Measurements from ENCODE around the gene RHOF.
A peak's percentile ranks its signal among the peaks of the same experiment; 100 is the strongest.

The RHOF gene

DNA sequence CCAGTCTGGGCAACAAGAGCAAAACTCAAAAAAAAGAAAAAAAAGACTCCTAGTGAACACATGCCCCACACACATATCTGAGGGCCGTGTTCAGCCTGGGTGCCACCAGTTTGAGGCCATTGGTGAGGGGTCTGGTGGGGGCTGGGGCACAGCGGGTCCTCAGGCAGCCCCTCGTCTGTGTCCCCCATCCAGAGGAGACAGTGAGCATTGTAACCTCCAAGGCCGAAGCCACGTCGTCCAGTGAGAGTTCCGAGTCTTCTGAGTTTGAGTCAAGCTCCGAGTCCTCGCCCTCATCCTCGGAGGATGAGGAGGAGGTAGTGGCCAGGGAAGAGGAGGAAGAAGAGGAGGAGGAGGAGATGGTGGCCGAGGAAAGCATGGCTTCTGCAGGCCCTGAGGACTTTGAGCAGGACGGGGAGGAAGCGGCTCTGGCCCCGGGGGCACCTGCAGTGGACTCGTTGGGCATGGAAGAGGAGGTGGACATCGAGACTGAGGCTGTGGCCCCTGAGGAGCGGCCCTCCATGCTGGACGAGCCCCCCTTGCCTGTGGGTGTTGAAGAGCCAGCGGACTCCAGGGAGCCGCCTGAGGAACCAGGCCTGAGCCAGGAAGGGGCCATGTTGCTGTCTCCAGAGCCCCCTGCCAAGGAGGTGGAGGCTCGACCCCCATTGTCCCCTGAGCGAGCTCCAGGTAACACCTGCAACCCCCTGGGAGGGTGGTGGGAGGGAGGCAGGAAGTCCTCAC is 25.9 kb upstream of the RHOF start:
- DNase-seq (ENCODE audit: low spot score): no peak

DNA sequence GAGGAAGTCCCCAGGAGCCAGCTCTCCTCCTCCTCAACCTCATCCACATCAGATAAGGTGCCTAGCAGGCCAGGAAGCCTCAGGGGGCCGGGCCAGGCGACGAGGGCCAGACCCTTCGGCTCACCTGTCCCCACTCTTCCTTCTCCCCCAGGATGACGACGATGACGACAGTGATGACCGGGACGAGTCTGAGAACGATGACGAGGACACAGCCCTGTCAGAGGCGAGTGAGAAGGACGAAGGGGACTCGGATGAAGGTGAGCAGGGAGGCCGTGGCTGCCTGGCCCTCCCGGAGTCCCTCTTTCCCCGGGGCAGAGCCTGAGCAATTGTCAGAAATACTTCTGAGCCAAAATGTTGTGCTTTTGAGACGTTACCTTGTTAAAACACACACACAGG is 24.2 kb upstream of the RHOF start:
- no peak for DNase-seq (ENCODE audit: low spot score)

DNA sequence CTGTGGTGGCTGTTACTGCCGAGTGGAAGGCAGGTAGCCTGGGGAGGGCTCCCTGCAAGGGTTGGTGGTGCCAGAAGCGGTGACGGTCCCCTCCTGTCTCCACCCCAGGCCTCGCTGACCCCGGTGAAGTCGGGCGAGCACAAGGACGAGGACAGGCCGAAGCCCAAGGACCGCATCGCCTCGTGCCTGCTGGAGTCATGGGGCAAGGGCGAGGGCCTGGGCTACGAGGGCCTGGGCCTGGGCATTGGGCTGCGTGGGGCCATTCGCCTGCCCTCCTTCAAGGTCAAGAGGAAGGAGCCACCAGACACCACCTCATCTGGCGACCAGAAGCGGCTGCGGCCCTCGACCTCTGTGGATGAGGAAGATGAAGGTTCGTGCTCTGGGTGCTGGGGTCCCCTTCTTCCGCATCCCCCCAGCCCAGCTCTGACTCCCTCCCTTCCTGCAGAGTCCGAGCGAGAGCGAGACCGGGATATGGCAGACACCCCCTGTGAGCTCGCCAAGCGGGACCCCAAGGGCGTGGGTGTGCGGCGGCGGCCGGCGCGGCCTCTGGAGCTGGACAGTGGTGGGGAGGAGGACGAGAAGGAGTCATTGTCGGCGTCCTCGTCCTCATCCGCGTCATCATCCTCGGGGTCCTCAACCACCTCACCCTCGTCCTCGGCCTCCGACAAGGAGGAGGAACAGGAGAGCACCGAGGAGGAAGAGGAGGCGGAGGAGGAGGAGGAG is 23.6 kb upstream of the RHOF start:
- DNase-seq (ENCODE audit: low spot score): no peak

DNA sequence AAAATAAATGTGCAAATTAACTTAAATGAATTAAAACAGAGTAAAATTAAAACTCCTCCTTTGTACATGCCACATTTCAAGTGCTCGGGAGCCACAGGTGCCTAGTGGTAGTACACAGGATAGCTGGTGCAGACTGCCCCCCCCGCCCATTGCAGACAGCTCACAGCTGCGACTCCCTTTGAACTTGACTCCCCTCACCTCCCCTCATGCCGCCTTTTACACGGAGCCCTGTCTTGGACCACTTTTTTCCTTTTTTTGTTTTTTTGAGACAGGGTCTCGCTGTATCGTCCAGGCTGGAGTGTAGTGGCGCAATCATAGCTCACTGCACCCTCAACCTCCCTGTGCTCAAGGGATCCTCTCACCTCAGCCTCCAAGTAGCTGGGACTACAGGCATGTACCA is 21.8 kb upstream of the RHOF start:
- DNase-seq (ENCODE audit: low spot score): no peak

DNA sequence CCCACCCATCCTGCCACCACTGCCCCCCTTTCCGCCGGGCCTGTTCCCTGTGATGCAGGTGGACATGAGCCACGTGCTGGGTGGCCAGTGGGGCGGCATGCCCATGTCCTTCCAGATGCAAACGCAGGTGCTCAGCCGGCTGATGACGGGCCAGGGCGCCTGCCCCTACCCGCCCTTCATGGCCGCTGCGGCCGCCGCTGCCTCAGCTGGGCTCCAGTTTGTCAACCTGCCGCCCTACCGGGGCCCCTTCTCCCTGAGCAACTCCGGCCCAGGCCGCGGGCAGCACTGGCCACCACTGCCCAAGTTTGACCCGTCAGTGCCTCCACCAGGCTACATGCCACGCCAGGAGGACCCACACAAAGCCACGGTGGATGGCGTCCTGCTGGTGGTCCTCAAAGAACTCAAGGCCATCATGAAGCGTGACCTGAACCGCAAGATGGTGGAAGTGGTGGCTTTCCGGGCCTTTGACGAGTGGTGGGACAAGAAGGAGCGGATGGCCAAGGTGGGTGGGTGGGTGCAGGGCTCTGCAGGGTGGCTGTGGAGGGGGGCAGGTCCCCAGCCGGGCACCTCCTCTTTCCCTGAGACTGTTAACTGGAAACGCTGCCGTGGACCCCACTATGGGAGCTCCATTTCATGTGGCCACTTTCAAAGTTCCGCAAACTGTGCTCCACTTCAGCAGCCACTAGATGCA is 21.1 kb upstream of the RHOF start:
- DNase-seq (ENCODE audit: low spot score): no peak

DNA sequence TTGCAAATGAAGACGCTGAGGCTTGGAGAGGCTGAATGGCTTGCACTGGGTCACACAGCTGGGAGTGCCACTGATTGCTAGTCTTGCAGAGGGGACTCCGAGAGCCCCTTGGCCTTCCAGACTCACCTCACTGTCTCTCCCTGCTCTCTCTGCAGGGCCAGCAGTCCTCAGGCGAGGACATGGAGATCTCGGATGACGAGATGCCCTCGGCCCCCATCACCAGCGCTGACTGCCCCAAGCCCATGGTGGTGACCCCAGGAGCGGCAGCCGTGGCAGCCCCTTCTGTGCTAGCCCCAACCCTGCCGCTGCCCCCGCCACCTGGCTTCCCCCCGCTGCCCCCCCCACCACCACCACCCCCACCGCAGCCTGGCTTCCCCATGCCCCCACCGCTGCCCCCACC is 20.5 kb upstream of the RHOF start:
- no peak for DNase-seq (ENCODE audit: low spot score)

DNA sequence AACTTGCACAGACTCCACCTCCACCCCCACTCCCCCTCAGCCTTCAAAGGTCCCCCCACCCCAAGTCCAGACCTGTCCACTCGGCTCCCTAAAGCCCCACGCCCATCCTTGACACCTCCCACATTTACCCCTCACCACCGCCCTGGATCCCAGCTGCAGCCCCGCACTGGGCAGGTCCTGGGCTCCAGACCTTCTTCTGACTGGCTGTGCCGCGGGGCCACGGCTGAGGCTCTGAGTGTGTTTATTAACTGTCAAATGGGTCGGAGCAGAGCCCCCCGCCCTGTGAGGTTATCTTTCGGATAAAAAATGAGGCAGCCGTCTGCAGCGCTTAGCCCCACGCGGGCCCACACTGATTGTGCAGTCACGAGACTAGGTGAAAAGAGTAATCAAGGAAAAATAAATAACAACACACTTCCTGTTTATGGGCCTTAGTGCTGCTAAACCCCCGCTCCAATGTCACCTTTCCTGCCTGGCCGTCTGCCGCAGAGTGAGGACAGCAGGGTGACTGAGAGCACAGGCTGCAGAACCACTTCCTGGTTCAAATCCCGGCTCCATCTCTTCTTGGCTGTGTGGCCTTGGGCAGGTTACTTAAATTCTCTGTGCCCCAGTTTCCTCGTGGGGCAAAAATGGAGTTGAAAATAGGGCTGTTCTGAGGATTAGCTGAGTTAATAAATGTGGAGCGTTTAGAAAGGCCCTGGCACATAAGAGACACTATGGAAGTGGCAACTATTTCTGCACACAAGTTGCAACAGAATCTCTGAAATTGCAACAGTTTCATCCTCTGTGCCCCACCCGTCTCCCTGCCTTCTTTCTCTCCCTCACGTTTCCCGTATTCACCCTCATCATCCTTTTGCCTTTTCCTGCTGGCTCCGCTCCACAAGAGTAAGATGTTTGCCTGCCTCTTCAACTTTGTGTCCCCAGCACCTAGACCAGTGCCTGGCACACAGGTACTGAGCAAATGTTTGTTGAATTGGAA is 19.7 kb upstream of the RHOF start:
- no peak for DNase-seq (ENCODE audit: low spot score)

DNA sequence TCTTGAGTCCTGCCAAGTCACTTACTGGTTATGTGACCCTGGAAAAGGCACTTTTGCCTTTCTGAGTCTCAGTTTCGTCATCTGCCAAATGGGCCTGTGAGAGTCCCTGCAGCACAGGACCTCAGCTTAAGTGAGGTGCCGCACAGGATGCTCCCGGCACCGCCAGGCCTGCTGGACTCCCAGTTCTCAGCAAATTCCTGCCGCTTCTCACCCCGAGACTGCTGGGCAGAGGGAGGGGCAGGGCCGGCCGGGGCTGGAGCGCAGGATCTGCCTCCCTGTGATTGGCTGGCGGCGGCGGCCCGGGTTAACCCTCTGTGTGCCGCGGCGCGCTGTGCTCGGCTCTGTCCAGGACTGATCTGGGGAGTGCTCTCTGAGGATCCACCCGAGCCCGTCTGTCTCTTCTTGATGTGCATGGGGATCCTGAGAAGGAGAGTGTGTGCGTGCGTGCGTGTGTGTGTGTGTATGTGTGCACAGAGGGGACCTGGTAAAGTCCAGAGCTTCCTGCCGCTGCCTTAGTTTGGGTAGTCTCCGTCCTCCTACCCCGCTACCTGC is 18.9 kb upstream of the RHOF start:
- DNase-seq (ENCODE audit: low spot score): no peak

DNA sequence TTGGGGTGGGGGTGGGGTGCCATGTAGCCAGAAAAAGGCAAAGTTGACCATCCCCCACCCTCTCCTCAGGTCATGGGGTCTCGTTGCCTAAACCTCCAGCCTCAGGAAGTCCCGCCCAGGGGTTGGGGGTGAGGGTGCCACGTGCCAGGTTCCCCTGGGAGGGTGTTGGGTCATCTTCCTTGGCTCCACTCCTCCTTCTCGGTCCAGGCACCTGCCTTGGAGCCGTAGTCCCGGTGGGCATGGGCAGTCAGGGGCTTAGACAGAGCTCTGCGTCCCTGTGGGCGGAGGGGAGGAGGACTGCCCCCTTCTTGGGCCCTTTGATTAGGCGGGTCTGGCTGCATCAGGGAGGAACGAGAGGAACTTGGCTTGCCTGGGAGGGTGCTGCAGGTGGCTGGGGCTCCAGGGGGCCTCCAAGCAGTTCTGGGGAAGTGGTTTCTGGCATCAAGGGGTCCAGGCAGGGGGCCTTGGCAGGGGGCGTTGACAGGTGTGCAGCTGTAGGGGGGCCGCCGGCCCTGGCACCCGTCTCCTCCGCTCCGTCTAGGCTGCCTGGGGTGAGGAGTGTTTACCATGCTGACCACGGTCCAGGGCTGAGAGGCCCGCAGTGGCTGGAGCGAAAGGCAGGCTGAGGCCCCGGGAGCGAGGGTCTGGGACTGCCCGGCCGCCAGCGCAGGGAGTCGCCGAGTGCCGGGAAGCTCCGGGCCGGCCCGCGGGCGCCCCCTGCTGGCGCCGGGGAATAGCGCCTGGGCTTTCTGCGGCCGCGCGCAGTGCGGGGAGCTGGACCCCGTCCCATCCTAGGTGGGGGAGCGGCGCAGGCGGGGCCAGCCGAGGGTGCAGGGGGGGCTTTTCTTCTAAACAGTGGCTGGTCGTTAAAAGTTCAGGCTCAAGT is 18.2 kb upstream of the RHOF start:
- peak; percentile 59 for DNase-seq (ENCODE audit: low spot score)

DNA sequence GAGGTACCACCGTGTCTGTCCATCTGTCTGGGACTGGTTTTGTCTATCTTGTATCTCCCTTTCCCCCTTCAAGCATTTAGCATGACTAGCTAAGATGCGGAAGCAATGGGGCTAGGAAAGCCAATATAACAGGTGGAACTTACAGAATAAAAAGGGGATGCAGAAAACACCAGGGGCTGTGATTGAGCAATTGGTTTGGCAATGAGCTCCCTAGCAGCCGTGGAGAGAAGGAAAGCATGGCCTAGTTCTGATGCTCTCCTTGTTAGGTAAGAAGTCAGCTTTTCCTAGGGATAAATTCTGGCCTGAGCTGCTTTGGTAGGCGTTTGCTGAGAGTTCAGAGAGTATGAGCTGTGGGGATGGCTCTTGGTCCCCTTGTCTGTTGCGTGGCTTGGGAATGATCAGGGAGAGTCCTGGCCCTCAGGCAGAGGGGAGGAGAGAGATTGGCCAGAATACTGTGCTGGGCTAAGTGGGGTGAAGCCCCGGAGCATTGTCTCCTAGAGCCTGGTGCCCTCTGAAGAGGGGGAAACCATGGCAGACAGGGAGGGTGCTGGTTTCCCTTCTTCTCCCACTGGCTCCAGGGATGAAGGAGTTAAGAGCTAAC is 17.4 kb upstream of the RHOF start:
- DNase-seq (ENCODE audit: low spot score): no peak

DNA sequence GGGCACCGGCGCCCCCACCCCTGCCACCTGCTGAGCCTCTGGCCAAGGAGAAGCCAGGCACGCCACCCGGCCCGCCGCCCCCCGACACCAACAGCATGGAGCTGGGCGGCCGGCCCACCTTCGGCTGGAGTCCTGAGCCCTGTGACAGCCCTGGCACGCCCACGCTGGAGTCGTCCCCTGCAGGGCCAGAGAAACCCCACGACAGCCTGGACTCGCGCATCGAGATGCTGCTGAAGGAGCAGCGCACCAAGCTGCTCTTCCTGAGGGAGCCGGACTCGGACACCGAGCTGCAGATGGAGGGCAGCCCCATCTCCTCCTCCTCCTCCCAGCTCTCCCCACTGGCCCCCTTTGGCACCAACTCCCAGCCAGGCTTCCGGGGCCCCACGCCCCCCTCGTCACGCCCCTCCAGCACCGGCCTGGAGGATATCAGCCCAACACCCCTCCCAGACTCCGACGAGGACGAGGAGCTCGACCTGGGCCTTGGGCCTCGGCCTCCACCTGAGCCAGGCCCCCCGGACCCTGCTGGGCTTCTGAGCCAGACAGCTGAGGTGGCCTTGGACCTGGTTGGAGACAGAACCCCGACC is 16.8 kb upstream of the RHOF start:
- no peak for DNase-seq (ENCODE audit: low spot score)

DNA sequence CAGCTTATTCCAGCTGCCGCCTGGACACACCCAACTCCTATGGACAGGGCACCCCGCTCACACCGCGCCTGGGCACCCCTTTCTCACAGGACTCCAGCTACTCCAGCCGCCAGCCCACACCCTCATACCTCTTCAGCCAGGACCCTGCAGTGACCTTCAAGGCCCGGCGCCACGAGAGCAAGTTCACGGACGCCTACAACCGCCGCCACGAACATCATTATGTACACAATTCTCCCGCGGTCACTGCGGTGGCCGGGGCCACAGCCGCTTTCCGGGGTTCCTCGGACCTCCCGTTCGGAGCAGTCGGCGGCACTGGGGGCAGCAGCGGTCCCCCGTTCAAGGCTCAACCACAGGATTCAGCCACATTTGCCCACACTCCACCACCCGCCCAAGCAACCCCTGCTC is 16.2 kb upstream of the RHOF start:
- DNase-seq (ENCODE audit: low spot score): no peak

DNA sequence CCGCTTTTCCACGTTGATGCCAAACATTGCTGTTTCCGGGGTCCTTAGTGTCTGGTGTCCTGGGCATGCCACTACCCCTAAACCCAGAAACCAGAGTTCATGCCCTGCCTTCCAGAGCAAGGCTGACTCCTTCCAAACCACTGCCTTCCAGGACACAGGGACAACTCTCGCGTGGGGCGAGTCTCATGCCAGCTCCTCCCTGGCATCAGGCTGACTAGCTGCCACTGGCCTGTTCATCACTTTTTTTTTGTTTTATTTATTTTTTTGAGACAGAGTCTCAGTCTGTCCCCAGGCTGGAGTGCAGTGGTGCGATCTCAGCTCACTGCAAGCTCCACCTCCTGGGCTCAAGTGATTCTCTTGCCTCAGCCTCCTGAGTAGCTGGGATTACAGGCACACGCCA is 15.1 kb upstream of the RHOF start:
- no peak for DNase-seq (ENCODE audit: low spot score)

DNA sequence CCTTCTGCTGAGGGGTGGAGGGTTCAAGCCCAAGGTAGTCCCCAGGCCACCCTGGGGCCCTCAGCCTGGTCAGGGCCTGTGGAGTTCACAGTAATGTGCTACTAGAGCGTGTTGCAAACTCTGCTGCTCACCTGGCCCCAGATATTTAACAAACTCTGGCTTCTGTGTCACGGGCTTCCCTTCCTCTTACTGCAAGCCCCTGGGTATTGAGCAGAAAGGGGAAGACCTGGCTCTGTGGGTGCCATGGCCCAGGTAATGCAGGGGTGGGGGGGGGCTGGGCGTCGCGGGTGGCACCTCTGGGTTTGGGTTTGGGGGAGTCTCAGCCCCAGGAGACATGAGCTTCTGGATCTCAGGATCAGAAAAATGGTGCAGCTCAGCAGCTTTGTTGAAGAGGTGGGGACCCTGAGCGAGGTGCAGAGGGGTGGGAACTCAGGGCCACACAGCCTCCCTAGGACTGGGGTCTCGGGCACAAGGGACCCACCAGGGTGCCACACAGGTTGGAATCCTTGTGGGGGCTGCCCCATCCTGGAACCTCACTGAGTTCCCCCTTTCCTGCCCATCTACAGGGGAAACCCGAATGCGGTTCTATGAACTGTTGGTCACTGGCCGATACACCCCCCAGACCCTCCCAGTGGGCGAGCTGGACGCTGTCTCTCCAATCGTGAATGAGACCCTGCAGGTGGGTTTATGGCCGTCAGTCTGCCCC is 14.3 kb upstream of the RHOF start:
- no peak for DNase-seq (ENCODE audit: low spot score)

DNA sequence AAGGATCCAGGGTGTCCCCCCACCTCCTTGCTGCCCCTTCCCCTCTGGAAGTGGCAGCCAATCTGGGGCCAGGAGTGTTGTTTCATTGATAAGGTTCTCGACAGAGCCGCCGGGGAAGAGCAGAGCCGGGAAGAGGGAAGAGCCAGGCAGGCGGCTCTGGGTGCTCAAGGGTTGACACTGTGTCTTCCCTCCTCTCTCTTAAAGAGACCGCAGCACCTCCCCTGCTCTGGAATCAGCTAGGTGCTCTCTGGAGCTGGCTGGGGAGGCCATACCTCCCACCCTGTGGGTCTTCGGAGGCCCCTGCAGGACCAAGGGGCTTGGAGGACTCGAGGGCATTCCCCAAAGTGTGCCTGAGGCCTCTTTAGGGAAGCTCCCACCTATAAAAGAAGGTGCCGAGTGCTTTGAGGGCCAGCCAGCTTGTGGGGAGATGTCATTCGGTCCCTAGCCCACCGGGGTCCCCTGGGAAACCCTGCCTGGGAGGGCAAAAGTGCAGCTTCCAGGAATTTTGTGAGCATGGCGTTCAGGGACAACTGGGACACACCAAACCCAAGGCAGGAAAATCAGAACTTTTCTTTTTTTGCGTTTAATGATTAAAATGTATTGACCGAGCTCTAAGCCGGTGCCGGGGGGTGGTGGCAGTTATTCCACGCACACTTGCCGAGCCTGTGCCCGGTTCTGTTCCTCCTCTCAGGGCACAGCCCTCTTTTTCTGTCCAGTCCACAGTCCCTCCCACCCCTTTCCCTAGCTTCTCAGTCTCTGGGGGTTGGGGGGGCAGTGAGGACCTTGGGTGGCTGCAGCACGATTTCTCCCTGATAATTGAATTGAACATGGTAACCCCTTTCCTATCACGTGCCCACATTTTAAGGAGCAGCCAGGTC is 13.3 kb upstream of the RHOF start:
- DNase-seq (ENCODE audit: low spot score): no peak

DNA sequence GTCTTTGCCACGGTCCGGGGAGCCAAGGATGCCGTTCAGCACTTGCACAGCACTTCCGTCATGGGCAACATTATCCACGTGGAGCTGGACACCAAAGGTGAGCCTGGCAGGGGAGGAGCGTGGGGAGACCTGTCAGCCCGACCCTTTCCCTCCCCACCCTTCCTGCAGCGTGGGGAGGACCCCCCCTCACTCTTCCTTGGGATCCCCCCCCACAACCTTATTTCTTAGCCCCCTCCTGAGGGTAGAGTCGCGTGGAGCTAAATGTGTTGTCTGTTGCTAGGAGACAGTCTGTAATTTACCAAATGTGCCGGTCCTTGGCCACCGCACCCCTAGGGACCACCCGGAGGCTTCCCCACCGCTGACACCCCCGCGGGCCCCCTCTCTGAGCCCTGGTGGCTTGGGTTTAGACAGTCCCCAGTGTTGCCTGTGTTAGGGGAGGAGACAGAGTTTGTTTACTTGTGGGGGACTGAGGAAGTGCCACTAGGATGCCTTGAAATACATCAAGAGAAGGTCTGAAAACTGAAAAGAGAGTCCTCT is 12.6 kb upstream of the RHOF start:
- DNase-seq (ENCODE audit: low spot score): no peak

DNA sequence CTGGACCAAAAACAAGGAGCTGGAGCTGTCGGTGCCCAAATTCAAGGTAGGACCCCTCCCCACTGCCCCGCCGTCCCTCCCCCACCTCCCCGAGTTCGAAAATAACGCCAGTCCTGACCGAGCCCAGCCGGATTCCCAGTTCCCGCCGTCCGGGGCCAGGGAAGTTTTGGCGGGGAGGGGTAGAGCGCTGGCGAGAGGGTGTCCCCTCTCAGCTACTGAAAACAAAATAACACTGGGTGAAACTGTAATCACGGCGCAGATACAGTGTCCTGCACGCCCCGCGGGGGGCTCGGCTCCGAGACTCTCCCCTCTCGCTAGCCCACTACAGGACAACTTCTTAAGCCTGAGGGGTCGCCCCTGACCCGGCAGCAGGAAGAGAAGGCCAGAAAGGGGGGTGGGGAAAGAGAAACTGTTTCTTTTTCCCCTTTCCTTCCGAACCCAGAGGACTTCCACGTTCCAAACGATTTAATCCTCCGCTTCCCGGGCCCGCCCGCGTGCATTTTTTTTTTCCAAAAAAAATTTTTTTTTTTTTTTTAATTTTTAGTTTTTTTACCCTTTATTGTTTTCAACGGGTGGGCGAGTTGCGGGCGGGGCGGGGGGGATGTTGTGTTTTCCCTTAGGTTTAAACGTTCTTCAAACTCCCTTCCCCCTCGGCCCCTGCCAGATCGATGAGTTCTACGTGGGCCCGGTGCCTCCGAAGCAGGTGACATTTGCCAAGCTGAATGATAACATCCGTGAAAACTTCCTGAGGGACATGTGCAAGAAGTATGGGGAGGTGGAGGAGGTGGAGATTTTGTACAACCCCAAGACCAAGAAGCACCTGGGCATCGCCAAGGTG is 11.9 kb upstream of the RHOF start:
- no peak for DNase-seq (ENCODE audit: low spot score)

Measured in CD4-positive, alpha-beta T cell treated with Interleukin-15 for 4 hours (primary cell).